Measurements from ENCODE around the gene OTULIN.

The OTULIN gene

DNA sequence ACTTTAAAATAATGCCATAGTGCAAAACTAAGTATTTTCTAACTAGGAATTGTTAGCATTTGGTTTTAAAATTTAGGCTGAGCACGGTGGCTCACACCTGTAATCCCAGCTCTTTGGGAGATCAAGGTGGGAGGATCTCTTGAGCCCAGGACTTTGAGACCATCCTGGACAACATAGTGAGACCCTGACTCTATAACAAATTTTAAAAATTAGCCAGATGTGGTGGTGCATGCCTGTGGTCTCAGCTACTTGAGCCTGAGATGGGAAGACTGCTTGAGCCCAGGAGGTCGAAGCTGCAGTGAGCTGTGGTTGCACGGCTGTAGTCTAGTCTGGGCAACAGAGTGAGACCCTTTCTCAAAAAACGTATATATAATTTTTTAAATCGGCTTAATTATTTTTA is 4.9 kb downstream of the OTULIN start:
- no peak for DNase-seq

DNA sequence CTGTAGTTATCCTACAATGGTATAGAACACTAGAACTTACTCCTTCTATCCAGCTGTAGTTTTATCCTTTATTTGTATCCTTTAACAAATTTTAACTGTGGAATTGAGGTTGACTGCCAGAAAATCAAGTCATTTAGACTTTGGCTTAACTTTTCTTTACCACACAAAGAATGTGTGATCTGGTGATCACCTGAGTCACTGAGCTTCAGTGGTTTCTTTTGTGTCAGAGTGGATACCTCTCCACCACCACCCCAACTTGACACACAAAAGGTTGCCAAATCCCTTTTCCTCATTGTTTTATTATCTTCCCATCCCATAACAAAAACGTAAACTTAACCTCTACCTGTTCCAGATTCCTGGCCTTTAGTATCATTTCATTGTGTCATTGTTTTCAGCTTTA is 5.5 kb downstream of the OTULIN start:
- DNase-seq = no peak

DNA sequence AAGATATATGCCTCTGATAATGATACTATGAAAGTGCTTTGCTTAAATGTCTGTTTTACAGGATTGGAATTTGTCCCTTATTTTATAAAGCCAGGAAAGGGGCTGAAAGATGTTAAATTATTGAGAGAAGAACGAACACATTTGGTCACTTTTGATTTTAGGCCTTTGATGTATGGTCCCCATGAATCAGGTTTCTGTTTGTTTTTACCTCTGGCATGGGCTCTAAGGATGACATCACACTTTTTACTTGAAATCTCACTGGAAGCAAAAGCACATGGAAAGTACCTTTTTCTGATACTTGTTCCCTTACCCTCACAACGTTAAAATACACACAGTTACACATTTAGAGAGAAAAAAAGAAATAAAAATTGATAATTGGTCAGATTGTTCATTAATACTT is 6.9 kb downstream of the OTULIN start:
- DNase-seq = no peak

DNA sequence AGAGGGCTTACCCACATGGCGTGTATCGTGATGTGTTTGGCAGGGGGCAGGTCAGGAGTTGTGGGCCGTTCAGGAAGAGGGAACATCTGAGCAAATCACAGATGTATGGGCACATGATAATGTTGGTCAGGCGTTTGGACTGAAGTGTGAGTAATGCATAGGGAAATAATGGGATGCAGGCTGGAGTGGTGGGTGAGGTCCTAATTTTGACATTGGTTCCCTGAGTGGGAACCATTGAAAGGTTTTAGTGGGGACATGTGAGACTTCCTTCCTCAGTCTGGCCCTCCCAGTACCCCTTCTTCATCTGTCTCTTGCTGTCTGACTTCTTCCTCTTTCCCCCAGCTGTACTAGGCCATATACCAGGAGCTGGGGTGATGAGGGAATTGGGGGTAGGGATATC is 7.6 kb downstream of the OTULIN start:
- DNase-seq = no peak

DNA sequence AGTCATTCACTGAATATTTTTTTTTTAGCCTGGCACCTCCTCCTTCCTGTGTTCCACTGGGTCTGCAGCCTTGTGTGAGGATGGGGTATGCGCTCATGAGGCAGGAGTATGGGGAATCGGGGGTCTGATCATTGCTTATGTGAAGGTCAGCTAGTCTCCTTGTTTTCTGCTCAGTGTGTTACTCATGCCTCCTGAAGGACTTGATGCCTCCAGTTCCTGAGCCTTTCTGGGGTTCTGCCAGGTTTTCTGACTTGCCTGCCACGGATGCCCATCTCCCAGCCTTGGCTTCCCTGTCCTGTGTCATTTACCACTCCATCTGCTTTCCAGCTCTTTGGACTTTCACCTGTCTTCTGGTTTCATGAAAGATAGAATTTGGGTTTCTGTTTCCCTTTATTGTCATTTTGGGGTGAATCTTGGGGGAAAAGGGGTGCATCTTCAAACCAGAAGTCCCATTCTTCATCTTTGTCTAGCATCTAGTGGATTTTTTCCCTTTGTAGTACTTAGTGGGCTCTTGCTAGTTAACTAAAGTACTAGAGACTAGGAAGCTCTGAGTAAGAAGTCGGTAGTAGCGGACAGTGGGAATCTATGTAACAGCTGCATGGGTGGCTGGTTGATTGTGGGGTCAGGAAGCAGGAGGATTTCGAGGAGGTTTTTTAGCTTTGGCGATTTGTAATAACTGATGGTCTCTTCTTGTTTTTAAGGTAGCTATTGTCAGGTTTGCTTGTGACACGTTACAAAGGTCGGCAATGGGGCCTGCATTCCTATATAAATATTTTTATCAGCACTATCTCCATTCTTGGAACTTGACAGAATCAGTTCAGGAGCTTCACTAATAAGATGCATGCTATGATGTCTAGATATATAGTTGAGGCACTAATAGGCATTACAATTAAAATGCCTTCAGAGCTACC is 8.2 kb downstream of the OTULIN start:
- DNase-seq = no peak

DNA sequence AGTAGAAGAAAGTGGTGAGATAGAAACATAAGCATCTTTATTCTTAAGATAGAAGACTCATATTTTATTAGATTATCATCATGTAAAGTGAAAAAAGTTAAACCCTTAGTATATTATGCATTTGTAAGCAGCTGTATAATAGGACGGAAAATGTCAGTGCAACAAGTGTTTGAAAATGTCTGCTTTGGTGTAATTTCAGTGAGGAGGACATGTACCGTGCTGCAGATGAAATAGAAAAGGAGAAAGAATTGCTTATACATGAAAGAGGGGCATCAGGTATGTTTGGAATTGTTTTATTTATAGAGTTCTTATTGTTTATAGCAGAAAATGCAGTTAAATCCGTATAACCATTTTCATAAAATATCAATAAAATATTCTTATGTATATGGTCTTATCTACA is 8.9 kb downstream of the OTULIN start:
- no peak for DNase-seq

DNA sequence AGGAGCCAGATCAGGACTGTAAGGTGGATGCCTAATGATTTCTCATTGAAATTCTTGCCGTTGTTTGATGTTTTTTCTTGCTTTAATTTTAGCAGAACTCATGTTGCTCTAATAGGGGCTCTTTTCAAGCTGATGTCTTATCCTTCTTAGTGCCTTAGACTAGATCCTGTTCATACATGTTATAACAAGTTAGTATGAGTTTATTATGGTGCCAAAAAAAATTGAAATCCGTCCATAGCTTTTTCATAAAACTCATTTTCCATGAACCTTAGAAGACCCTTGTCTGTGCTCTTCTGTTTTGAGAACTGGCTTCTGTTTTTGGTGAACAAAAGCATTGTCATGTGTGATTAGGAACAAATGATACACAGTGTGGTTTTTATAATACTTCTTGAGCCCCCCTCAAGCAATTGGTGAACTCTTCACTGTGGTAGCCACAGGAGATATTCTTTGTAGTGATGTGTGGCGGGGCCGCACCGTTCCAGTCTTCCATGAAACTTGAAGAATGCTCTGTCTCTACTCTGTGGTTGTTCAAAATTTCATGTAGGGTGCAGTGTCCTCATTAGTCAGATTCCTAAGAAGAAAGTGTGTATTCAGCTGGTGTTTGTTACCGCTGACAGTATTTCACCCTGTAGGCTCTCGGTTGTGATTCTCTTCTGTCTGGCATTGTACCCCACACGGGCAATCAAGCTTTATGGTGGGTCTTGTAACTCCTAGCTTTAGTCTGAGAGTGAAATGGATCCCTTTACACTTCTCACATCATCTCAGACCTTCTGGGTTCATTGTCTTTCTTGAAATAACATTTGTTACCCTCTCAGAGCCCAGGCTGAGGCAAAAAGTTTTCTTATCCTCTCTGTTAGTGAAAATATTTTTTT is 10.7 kb downstream of the OTULIN start:
- DNase-seq = no peak

DNA sequence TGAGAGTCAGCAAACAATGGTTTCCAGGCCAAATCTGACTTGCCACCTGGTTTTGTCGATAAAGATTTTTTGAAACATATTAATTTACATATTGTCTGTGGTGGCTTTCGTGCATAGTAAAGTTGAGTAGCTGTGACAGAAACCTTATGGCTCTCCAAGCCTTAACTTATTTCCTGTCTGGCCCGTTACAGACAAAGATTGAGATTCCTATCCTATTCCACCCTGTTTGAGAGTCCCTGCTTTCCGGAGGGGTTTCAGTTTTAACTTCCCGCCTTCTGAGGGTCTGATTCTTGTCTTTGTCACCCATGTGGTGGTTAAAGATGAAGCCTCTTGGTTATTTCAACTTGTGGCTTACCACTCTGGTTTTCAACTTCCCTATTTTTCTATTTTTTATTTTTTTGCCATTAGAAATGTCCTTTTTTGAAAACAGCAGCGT is 11.4 kb downstream of the OTULIN start:
- no peak for DNase-seq

DNA sequence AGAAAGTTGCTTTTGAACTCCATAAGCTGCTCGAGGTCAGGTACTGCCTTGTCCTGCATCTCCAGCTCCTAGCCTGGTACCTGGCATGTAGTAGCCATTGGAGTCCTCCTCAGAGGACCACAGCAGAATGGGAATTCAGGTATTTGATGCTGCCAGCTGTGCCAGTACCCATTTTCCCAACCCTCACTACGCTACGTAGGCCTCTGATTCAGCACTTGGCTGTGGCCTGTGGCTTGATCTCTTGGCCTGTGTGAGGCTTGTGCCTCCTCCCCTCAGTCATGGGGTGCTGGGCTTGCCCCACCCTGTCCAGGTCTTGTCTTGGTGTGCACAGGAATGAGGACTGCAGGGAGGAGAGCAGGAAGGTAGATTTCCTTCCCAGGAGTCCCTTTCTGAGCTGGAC is 11.8 kb downstream of the OTULIN start:
- peak; percentile 32 for DNase-seq

DNA sequence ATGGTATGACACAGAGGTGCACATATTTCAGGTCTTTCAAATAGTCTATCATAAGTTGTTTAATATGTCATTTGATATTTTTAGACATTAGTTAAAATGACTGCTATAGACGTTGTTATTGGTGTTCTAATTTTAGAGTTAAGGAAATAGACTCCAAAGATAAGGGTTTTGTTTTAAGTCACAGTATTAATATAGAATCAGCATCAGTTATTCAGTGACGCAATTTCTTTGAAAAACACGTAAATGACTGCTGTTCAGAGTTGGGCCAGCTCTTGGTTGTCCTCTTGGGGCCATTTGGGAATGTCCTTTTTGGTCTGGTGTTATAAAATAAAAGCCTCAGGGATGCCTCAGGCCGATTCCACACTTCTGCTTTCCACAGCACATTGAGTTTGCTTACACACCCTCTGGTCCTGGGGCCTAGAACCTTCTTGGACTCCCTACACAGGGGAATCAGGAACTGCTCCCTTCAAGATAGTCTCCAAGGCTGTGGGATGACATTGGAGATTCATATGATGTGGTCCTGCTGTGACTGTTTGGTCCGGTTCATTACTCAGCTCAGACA is 14.3 kb downstream of the OTULIN start:
- DNase-seq = no peak

DNA sequence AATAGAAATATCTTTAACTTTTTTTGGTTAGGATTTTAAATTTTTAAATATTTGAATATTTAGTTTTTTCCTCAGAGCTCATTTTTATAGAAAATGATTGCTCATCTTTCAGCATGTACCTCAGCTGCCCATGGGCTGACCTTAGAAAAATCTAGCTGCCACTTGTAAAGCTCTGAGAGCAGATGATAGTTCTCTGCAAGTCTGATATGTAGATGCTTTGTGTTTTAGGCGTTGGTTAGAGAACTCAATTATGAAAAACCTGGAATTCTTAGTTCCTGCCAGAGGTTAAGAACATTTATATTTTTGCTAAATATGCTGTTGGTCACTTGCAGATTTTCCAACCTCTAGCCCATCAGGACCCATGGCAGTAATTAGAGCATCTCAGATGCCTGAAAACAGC is 15.1 kb downstream of the OTULIN start:
- no peak for DNase-seq

DNA sequence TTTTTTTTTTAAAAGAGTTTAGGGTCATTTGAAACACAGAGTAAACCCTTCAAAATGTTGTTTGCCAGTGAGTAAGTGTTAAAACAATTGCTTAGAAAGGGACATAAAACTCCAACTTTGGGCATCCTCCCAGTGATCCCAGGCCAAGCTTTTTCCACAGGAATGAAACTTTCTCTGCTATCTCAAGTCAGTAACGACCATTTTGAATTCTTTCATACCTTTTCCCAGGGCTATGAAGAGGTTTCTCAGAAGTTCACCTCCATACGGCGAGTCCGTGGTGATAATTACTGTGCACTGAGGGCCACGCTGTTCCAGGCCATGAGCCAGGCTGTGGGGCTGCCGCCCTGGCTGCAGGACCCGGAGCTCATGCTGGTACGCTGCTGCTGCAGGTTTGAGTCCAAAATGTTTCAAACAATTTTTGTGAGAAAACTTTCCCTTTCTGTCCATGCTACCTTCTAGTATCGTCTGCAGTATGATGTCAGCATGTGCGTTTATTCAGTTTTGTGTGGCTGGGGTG is 16.8 kb downstream of the OTULIN start:
- no peak for DNase-seq

DNA sequence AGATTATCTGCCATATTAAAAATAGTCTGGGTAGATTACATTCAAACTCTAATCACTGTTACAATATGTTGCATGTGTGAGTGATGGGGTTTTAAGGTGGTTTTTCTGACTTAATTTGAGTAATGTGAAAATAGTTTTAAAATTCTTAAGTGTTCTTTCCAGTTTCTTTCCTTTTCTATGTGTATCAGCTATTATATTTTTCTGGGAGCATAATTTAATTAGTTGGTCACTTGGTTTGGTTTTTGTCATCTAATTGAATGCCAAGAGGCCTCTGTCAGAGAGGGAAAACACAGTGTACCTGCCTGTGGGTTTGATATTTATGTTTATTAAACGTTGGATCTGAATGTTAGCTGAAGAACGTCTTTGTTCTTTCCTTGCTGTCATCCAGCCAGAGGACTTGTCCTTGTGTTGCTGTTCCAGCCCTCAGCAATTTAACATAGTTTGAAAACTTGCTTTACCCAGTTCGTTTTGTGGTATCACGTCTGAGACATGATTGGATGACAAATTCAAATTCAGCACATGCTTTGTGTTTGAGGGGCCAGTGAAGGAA is 19.5 kb downstream of the OTULIN start:
- no peak for DNase-seq

DNA sequence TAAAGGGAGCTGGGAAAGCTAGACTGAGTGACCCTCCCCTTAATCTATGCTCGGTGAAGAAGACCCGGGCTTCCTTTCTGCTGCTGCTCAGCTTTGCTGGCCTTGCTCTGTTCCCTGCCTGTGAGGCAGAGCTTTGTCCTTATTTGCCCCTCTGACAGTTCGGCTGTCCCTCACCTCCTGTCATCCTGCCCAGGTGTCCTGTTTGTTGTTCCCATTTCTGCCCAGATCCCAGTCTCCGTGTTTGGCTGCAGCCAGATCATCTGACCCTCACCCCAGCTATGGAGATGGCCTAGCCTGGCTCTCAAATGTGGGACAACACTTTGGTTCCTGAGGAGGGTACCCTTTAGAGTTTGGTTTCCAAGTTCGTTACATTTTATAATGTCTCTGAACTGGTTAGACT is 20.2 kb downstream of the OTULIN start:
- DNase-seq = no peak

DNA sequence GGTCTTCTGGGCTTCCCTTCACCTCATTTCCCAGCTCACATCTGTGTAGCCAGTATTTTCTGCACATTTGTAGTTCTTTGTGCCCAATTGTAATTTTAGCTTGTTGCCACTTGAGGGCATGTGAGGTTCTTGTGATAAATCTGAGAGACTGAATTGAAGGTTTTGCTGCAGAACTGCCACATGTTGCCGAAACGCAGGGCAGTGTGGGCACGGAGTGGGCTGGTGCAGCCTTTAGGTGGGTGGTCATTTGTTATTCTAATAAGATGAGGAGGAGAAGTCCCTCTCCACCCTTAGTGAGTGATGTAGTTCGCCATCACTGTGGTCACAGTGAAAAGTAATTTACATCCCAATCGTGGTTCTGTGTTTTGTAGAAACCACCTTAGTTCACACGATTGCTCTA is 21.2 kb downstream of the OTULIN start:
- peak; percentile 29 for DNase-seq

DNA sequence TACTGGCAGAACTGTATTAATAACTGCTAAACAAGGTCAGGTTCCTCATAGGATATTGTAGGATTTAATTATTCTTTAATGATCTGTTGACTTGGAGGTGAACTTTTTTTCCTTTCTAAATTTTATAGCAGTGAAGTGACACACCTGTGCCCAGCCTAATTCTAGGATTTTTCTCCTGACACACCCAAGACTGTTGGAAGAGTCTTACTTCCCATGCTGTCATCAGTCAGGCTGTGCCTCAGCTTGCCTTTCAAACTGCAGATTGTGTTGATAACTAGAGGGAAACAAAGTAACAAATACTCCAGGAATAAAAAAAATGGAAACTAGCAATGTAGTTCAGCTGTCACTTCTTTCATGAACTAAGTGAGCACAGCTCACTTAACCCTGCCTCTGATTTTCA is 22.0 kb downstream of the OTULIN start:
- DNase-seq = no peak

DNA sequence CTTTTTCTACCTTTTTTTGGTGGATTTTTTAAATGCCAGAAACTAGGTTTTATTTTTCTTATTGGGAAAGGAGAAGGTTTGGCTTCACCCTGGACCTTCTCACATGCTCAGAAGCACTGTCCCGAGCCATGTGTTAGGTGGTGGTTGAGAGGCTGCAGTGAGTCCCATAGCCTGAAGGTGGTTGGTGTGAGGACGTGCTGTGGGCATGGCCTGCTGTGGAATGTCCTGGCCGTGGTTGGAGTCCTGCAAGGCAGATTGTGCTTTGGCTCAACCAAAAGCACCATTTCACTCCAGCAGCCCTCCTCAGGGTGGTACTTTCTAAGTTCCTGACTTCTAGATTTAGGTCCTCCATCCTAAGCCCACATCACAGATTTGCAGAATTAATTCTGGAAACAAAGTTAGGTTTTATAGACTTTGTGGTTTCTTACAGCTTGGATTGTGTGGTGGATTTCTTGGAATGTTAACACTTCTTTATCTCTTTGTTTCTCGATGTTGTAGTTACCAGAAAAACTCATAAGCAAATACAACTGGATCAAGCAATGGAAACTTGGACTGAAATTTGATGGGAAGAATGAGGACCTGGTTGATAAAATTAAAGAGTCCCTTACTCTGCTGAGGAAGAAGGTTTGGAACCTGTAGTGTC is 22.6 kb downstream of the OTULIN start:
- no peak for DNase-seq

DNA sequence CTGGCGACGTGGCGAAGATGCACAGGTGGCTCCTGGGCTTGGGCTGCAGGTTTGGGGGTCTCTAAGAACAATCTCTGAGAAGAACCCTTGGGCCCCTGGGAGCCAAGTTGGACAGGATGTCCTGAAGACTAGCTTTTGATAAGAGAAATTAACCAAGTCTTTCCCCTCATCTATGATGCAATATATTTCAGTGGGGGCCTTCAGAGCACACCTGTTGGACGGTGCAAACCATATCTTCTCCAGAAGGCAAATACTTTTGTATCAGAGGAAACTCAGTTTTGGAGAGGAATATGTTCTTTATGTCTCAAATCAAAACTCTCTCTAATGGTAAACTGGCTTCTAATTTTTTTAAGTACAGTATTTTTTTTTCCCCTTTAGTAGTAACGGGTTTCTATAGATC is 28.6 kb downstream of the OTULIN start:
- DNase-seq = no peak

DNA sequence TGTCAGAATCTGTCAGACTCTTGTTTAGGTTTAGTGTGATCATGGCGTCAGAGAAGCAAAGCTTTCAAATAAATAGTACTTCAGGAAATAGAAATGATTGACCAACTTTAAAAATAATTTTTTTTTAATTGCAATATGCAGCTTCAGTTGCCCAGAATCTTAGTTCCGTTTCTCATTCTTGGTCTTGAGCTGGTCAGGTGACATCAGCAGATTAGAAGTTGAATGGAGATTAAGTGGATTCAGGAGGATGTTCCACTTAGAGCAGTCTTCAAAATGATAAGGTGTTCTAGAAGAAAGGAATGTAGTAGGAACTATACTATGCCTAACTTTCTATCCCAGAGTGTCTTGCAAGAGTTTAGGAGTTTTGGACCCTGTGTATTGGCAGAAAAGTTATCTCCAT is 30.6 kb downstream of the OTULIN start:
- DNase-seq = no peak

DNA sequence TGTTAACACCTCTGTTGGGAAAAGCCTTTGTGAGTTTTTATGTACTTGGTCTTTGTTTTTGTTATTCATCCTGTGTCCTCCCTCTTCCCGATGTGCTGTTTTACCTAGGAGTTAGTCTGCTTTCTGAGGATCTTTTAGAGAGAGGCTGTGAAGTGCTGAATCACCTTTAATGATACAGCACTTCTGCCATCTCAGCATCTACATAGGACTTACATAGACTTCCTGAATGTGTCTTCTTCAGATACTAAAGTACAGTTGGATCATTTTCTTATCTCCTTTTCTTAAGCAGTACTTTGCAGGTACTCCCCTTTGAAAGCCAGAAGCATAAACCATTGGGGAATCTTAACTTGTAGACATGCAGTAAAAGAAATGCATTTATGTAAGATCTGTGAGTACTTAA is 31.5 kb downstream of the OTULIN start:
- no peak for DNase-seq

DNA sequence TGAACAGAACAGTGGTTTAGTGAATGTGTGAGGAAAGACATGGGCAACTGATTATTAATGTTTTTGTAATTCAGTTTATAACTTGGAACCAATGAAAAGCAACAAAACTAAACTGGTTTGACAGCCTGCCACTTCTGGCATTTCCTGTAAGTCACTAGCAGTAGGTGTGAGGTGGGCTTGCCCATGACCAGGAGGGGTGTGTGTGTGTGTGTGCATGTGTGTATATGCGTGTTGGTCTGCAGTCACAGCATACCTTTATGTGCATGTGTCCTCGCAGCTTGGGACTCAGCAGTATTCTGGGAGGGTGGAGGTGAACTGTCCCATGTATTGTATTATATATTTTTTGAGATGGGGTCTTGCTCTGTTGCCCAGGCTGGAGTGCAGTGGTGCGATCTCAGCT is 32.3 kb downstream of the OTULIN start:
- DNase-seq = no peak

DNA sequence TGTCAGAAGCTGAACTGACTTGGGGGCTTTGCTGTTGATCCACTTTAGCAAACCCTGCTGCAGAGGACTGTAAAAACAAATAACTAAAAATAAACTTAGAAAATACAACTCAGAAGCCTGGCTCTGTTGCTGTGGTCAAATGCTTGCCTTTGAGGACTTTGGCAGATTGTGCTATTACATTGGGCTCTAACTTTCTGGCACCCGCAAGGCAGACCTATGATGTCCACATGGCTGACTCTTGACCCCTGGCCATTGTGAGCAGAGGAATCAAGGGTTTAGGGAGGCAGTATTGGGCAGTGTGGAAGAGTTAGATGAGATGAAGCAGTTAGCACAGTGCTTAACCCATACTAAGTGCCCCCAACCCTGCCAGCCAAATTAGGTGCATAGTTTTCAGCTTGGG is 34.0 kb downstream of the OTULIN start:
- DNase-seq = no peak

DNA sequence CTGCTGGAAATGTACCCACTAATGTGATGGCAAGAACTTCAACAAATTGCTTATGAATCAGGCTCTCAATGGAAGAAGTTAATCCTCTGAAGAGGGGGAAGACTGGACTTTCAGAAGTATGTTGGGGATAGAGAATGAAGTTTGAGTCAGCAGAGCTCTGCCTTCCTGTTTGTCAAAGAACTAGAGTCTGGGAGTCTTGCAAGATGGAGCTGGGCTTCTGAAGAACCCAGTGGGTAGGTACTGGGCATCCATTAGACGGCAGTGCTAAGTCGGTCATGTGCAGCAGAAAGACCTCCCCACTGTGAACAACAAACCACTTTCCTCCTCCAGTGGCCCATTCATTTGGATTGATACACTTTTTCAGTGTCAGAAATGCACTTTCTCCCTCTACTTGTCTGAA is 34.6 kb downstream of the OTULIN start:
- DNase-seq = no peak

Data from activated CD8-positive, alpha-beta memory T cell treated with anti-CD3 and anti-CD28 coated beads, Interleukin-2, amount 50 U/mL, for 4 hours (primary cell).